Stimulated activated CD4-positive, alpha-beta T cell treated with anti-CD3 and anti-CD28 coated beads, TNF-alpha, amount 100 ng/mL, for 1 hour (primary cell): ENCODE measurements around the gene GFOD1.
"Not testable (repeated sequence)": the region's sequence is repeated elsewhere in the genome, so short reads cannot be mapped to it uniquely, and the experiment has no call there.

Experiments used
- DNase-seq, 3 donors: peaks; one replicate each; pipeline ENCODE4 v3.0.0-alpha.2; 2020; ENCODE audit warnings: low read depth in 3 of 3, low spot score in 1 of 3

The GFOD1 gene

DNA sequence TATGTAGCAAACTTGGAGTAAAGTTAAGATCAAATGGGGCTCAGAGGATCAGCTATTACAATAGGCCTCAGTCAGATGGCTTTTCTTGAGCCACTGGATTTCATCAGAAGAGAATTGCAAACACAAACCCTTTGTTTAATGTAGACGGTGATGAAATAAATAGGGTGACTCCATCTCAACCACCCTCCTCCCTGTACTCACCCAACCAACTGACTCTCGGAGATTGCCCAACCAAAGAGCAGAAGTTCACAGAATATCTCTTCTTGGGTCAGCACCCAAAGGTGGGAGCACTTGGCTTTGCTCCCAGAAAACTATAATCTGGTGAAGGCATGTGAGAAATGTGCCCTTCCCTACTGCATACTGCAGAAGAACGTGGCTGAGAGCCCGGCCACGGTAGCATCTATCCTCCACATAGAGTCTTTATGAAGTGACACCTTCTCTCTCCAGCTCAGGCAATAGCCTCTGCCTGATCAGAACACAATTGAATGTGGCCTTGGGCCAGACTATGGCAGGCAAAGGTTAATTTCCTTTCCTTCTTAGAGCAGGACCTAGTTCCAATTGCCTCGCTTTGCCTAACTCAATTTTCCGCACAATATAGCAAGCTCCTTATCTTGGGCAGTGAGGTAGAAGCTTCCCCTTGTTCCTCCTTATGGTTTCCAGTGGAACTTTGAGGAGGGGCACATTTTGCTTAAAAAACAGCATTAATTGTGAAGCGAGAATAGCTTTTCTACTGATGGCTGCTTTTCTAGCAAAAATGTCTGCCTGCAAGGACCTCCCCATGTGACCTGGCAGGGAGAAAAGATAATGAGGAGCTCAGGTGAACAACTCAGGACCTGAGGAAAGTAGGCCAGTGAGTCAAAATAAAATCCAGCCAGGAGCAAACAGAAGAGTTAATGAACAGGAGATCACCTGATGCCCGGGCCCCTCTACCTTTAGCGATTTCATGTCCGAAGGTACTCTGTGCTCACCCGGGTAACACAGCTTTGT, 79.4 kb downstream of the GFOD1 start:
- no peak for DNase-seq

DNA sequence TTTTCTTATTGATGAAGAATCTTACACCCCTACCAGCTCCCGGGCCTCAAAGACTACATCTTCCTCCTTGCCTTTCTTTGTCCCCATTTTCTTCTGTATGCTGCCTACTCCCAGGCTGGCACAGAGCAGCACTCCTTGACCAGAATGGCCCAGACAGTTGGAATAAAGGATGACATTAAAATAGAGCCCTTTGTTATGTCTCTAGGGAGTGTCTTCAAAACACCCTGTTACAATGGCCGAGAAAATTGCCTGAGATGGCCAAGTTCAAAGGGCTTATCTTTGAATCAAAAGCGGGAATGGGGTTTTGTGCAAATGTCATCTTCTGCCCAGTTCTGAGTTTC, 80.1 kb downstream of the GFOD1 start:
- no peak for DNase-seq

DNA sequence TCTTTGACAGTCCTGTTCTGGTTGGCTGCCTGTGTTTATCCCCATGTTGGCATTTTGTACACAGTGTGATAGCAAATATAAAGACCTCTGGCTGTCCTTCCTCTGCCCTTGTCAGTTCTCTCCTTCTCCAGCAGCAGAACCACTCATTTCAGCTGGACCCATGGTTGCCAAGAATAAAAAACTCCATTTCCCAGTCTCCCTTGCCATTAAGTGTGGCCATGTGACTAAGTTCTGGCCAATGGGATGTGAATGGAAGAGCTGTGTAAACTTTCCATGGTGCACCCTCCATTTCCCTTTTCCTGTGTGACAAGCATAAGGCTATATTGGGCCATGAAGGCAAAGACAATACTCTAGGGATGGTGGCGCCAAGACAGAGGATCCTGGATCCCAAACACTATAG, 80.6 kb downstream of the GFOD1 start:
- DNase-seq, result no peak

GRCh38 chr6:13405961-13406477, 81.4 kb downstream of the GFOD1 start:
- no peak for DNase-seq

DNA sequence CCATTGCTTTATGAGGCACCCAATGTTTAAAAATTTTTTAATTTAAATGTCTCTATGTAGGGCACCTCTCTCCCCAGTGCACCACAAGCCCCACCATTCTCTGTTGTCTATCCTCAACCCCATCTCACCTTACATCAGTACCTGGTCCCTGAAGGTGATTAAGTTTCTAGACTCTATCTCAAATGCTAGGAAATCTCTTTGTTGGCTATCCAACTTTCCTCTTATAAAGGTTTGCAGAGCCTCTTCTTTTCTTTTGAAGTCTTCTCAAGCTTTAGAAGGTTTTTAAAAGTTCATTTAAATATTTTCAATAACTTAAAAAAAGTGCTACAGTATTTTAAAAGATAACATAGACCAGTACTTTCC, 82.5 kb downstream of the GFOD1 start:
- DNase-seq, result no peak

DNA sequence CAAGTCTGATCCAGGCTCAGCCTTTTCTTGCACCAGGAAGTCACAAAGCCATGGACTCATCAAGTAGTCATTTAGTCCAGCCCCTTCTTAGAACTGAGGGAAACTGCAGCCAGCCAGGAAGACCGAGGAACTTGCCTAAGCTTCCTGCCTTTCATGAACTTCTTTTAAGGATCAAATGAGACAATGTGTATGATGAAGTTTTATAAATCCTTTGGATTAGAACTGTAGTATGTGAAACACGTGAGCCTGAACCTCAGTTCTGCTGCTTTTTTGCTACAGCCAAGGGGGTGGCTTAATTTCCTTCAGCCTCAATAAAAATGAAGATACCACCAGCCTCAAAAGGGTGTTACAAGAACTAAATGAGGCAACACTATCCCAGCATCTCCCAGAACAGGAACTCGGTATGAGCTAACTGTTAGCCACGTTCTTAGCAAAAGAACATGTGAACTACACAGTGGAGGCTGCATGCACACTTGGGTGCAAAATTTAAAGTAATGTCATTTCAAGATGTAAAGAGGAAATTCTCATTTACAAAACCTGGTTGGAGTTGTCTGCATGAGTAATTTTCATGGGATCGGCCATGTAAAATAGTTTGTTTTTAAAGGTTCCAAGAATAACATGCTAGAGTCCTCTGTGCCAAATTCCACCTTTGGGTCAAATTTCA, 83.0 kb downstream of the GFOD1 start:
- DNase-seq, result no peak

- no peak for DNase-seq
Observed at GRCh38 chr6:13402711-13403110, 84.7 kb downstream of the GFOD1 start.

DNA sequence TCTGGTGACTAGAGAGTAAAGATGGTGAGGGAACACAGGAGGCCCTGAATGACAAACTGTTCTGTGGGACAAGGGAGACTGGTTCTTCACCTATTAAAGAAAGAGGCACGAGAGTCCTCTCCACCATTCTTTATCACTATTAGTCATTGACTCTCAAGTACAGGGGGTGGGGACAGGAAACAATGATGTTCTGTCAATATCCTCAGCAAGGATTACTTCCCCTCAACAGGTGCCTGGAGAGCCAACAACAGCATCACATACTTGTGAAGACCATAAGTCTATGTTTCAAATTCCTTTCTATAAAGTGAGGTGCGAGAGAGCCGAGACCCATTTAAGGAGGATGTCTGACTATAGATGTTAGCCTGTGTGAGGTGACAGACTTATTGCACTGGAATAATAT, 86.6 kb downstream of the GFOD1 start:
- no peak for DNase-seq

DNA sequence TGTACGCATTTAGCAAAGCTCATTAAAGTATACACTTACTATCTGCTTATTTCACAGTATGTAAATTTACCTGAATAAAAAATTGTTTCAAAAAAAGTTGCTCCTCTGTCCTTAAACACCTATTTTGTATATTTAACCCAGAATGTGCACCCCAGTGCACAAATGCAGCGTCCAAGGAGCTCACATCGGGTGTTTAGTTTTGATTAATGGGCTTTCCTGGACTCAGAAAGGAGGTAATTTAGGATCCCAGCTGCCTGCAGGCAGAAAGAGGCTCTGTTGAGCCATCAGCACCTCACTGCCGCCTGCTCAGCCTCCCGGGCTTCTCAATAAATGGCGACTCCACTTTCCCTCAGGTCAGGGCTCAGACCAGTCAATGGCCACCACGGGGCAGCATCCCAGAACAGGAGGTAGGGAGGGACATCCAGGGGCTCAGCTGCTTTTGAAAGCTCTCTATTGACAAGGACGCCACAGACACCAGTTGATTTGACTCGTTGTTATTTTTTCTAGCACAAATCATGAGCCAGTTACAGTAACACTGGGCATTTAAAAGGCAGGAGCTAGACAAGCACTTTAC, 88.9 kb downstream of the GFOD1 start:
- DNase-seq, result no peak

DNA sequence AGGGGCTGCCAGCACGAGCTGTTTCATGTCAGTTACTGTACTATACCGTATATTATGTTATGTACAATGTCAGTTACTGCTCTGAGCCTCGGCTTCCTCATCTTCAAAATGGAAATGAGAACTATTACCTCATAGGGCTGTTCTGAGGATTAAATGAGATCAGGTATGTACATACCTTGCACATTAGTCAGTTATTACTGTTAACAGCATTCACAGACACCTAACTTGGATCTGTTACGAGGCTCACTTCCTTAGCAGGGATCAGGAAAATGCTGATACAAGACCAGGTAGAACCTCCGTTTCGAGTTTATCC, 89.4 kb downstream of the GFOD1 start:
- no peak for DNase-seq

DNA sequence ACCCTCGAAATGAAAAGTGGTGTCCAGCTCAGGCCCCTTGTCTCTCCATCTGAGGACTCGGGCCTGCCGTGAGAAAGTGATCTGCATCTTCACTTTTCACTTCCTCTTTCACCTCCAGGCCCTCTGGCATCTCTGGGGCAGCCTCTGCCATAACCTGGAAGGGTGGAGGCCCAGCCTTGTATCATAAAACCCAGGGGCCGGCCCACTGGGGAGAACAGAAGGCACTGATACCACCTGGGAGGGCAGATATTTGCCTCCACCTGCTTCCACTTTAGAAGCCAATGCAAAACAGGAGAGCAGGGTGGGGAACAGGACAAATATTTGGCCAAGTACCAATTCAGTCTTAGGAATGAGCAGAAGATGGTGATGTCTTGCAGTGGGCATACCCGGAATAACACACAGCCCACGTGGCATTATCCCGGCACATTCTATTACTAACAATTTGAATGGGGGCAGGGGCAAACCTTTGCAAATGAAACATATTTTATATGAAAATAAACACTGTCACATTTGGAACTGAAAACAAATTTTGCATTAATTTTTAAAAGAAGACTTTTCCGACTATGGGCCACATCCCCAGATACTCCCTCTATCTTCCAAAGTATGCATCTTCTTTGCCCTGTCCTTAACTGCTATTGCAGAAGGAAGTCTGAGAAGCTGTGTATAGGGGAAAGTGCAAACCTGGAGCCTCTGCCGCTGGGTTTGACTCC, 89.9 kb downstream of the GFOD1 start:
- no peak for DNase-seq

- DNase-seq, result no peak
Observed at GRCh38 chr6:13396241-13396792, 91.1 kb downstream of the GFOD1 start.

- no peak for DNase-seq
Observed at GRCh38 chr6:13395272-13396237, 91.8 kb downstream of the GFOD1 start.

- DNase-seq, result no peak
Observed at GRCh38 chr6:13392462-13392861, 94.9 kb downstream of the GFOD1 start.

GRCh38 chr6:13391537-13391936, 95.9 kb downstream of the GFOD1 start:
- DNase-seq, result no peak

DNA sequence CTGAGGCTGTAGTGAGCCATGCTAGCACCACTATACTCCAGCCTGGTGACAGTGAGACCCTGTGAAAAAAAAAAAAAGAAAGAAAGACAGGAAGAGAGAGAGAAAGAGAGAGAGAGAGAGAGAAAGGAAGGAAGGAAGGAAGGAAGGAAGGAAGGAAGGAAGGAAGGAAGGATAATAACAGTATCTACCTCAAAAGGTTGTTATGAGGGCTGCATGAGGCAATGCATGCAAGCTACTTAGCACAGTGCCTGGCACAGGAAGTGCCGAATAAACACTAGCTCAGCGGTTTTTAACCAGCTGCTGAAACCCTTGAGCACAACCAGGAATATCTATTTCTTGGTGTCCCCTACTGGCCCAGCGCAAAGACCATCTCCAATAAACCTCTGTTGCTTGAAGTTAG, 96.7 kb downstream of the GFOD1 start:
- no peak for DNase-seq

DNA sequence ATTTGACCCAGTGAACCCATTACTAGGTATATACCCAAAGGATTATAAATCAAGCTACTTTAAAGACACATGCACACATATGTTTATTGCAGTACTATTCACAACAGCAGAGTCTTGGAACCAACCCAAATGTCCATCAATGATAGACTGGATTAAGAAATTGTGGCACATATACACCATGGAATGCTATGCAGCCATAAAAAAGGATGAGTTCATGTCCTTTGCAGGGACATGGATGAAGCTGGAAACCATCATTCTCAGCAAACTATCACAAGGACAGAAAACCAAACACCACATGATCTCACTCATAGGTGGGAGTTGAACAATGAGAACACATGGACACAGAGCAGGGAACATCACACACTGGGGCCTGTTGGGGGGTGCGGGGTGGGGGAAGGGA, 98.2 kb downstream of the GFOD1 start:
- DNase-seq, result not testable (repeated sequence)

GRCh38 chr6:13388769-13389168, 98.6 kb downstream of the GFOD1 start:
- DNase-seq, result not testable (repeated sequence)

GRCh38 chr6:13384966-13385365, 102.4 kb downstream of the GFOD1 start:
- no peak for DNase-seq

GRCh38 chr6:13384506-13384905, 102.9 kb downstream of the GFOD1 start:
- DNase-seq, result no peak
